Measurements from ENCODE around the gene COPG2. TPM values are rescaled to one million over a fixed set of nuclear protein-coding genes. Genes with fewer than 3 reads are reported as not detected.
"Not testable (repeated sequence)": the region's sequence is repeated elsewhere in the genome, so short reads cannot be mapped to it uniquely, and the experiment has no call there.

COPG2 gene
- total and polyA plus RNA-seq, 5 donors from 2014 or later = 1.1 to 6.1 (median 1.7) TPM

DNA sequence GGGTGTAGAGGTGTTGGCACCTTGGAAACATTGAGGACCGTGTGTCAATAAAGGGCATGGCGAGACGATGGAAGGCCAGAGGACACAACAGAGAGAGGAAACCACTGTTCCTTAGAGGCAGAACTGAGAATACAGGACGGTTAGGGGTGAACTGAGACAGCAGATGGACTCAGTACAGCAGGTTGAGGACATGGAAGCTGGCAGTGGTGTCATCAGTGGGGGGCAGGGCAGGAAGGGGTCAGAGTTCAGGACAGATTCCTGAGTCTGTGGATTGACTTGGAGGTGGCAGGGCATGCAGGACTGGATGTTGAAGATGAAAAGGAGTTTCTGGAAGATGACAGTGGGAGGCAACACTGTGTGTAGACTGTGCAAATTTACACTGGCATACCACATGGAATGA is 126.3 kb downstream of the COPG2 start:
- ATAC-seq (ENCODE audit: low read depth in 2 of 2); H3K4me1 Mint-ChIP-seq; DNase-seq; H3K27me3 ChIP-seq (ENCODE audit: control insufficient read depth, insufficient read depth, low read length); H3K4me1 ChIP-seq (ENCODE audit: control insufficient read depth, insufficient read depth, low read length, poor library complexity, severe bottlenecking); H3K27ac Mint-ChIP-seq; H3K36me3 ChIP-seq (ENCODE audit: control insufficient read depth, insufficient read depth, low read length); H3K4me3 Mint-ChIP-seq; H3K9me3 Mint-ChIP-seq; H3K9me3 ChIP-seq (ENCODE audit: control insufficient read depth in 2 of 2, low read length in 2 of 2); H3K27ac ChIP-seq (ENCODE audit: insufficient read depth, low read length, poor library complexity, severe bottlenecking); H3K27me3 Mint-ChIP-seq; H3K4me3 ChIP-seq (ENCODE audit: low read depth, low read length): not testable (repeated sequence)
- peaks cover 20% of the 10 kb centered on the region for H3K36me3 Mint-ChIP-seq

DNA sequence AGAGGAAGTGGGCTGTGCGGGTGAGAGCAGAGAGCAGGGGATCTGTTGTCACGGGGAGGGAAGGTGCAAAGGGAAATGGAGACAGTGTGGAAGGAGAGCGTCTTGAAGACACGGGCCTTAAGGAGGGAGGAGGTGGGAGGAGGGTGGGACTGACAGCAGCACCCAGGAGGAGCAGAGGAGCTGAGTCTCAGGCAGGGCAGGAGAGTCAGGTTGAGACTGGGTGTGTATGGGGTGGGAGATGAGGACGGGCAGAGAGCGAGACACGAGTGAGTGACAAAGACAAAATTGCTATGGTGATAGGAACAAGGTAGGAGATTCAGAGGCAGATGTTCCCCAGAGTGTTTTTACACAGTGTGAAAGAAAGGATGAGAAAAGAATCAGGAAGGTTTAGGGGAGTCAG is 127.3 kb downstream of the COPG2 start:
- not testable (repeated sequence) for H3K4me1 ChIP-seq (ENCODE audit: control insufficient read depth, insufficient read depth, low read length, poor library complexity, severe bottlenecking); H3K27ac Mint-ChIP-seq; H3K9me3 ChIP-seq (ENCODE audit: control insufficient read depth in 2 of 2, low read length in 2 of 2); H3K36me3 ChIP-seq (ENCODE audit: control insufficient read depth, insufficient read depth, low read length); H3K4me3 ChIP-seq (ENCODE audit: low read depth, low read length); H3K9me3 Mint-ChIP-seq; H3K27me3 Mint-ChIP-seq; H3K27me3 ChIP-seq (ENCODE audit: control insufficient read depth, insufficient read depth, low read length); ATAC-seq (ENCODE audit: low read depth in 2 of 2); H3K27ac ChIP-seq (ENCODE audit: insufficient read depth, low read length, poor library complexity, severe bottlenecking); H3K4me1 Mint-ChIP-seq; H3K4me3 Mint-ChIP-seq; DNase-seq
- H3K36me3 Mint-ChIP-seq = peaks cover 16% of the 10 kb centered on the region

DNA sequence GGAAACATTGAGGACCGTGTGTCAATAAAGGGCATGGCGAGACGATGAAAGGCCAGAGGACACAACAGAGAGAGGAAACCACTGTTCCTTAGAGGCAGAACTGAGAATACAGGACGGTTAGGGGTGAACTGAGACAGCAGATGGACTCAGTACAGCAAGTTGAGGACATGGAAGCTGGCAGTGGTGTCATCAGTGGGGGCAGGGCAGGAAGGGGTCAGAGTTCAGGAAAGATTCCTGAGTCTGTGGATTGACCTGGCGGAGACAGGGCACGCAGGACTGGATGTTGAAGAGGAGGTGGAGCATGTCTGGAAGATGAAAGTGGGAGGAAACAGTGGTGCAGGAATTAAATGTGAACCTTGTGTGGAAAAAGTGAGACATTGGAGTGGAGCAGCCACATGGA is 130.7 kb downstream of the COPG2 start:
- H3K4me3 ChIP-seq (ENCODE audit: low read depth, low read length); ATAC-seq (ENCODE audit: low read depth in 2 of 2); H3K27me3 Mint-ChIP-seq; H3K27me3 ChIP-seq (ENCODE audit: control insufficient read depth, insufficient read depth, low read length); H3K27ac Mint-ChIP-seq; H3K4me1 ChIP-seq (ENCODE audit: control insufficient read depth, insufficient read depth, low read length, poor library complexity, severe bottlenecking); H3K27ac ChIP-seq (ENCODE audit: insufficient read depth, low read length, poor library complexity, severe bottlenecking); H3K4me1 Mint-ChIP-seq; DNase-seq; H3K36me3 ChIP-seq (ENCODE audit: control insufficient read depth, insufficient read depth, low read length); H3K4me3 Mint-ChIP-seq; H3K9me3 Mint-ChIP-seq; H3K36me3 Mint-ChIP-seq; H3K9me3 ChIP-seq (ENCODE audit: control insufficient read depth in 2 of 2, low read length in 2 of 2): not testable (repeated sequence)

DNA sequence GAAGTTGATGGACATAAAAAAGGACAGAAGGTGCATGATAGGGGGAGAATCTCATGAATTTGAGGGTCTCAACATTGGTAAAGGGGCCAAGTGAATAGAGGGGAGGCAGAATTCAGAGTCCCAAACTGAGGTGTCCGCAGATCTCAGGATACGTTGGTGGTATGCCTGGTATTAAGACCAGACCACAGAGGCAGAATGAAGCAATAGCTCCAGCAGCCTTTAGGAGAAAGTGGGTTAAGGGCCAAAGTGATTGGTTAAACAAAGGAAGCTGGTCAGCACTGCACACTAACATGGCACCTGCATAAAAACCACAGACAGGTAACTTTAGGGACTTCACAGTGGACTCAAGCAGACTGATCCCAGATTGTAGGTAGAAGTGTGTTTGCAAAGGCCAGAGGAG is 139.1 kb downstream of the COPG2 start:
- DNase-seq (no peak), ATAC-seq (ENCODE audit: low read depth in 2 of 2) (no peak)
- H3K9me3 ChIP-seq (ENCODE audit: control insufficient read depth in 2 of 2, low read length in 2 of 2) = no peaks in the 10 kb centered on the region
- no peak overlapping the region for H3K27ac ChIP-seq (ENCODE audit: insufficient read depth, low read length, poor library complexity, severe bottlenecking)
- peak overlapping the region in 1 of 3 donors; percentile 61 for H3K27ac Mint-ChIP-seq
- H3K27me3 Mint-ChIP-seq = no peaks in the 10 kb centered on the region
- H3K4me1 ChIP-seq (ENCODE audit: control insufficient read depth, insufficient read depth, low read length, poor library complexity, severe bottlenecking) = no peaks in the 10 kb centered on the region
- no peaks in the 10 kb centered on the region for H3K9me3 Mint-ChIP-seq
- H3K36me3 ChIP-seq (ENCODE audit: control insufficient read depth, insufficient read depth, low read length) = no peaks in the 10 kb centered on the region
- H3K36me3 Mint-ChIP-seq = peaks cover 19% of the 10 kb centered on the region
- H3K27me3 ChIP-seq (ENCODE audit: control insufficient read depth, insufficient read depth, low read length) = no peaks in the 10 kb centered on the region
- no peak overlapping the region for H3K4me3 Mint-ChIP-seq
- no peak overlapping the region for H3K4me3 ChIP-seq (ENCODE audit: low read depth, low read length)
- H3K4me1 Mint-ChIP-seq = no peaks in the 10 kb centered on the region

DNA sequence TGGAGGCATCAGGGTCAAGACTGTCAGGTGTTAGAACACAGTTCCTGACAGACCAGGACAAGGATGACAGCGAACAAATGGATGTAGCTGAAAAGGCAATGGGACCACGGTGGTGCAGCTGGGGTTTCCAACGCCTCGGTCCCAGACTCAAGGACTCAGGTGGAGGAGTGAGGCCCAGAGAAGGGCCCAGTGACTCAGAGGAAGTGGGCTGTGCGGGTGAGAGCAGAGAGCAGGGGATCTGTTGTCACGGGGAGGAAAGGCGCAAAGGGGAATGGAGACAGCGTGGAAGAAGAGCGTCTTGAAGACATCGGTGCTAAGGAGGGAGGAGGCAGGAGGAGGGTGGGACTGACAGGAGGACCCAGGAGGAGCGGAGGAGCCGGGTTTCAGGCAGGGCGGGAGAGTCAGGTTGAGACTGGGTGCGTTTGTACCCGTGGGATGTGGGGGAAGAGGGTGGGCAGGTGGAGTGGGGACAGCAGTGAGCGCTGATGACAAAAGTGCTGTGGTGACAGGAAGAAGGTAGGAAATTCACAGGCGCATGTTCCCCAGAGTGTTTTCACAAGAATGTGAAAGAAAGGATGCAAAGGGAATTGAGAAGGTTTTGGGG is 140.7 kb downstream of the COPG2 start:
- H3K36me3 ChIP-seq (ENCODE audit: control insufficient read depth, insufficient read depth, low read length); H3K4me3 Mint-ChIP-seq; H3K9me3 ChIP-seq (ENCODE audit: control insufficient read depth in 2 of 2, low read length in 2 of 2); H3K27ac ChIP-seq (ENCODE audit: insufficient read depth, low read length, poor library complexity, severe bottlenecking); H3K27me3 ChIP-seq (ENCODE audit: control insufficient read depth, insufficient read depth, low read length); H3K27ac Mint-ChIP-seq; H3K4me1 ChIP-seq (ENCODE audit: control insufficient read depth, insufficient read depth, low read length, poor library complexity, severe bottlenecking); ATAC-seq (ENCODE audit: low read depth in 2 of 2); H3K4me3 ChIP-seq (ENCODE audit: low read depth, low read length); H3K27me3 Mint-ChIP-seq; H3K9me3 Mint-ChIP-seq; DNase-seq; H3K4me1 Mint-ChIP-seq: not testable (repeated sequence)
- peaks cover 19% of the 10 kb centered on the region for H3K36me3 Mint-ChIP-seq

DNA sequence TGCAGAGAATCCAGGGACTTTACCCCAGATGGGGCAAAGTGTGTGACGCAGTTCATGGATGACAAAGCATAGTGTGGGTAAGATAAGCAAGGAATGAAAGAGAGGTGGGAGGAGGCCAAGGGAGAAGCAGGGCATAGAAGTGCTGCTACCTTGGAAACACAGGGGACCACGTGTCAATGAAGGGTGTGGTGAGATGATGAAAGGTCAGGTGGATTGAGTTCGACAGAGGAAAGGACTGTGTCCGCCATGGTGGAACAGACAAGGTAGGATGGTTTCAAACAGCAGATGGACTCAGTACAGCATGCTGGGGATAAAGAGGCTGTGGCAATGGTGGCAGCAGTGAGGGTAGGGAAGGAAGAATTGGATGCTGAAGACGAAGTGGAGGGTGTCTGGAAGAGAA is 143.9 kb downstream of the COPG2 start:
- Mint-ChIP-seq H3K4me3 (no peak overlapping the region), H3K36me3 (peaks cover 9% of the 10 kb centered on the region), H3K4me1 (no peaks in the 10 kb centered on the region), H3K27ac (no peak overlapping the region), H3K27me3 (no peaks in the 10 kb centered on the region), H3K9me3 (no peaks in the 10 kb centered on the region)
- no peaks in the 10 kb centered on the region for H3K27me3 ChIP-seq (ENCODE audit: control insufficient read depth, insufficient read depth, low read length)
- no peak for ATAC-seq (ENCODE audit: low read depth in 2 of 2)
- no peaks in the 10 kb centered on the region for H3K36me3 ChIP-seq (ENCODE audit: control insufficient read depth, insufficient read depth, low read length)
- H3K4me3 ChIP-seq (ENCODE audit: low read depth, low read length) = no peak overlapping the region
- H3K9me3 ChIP-seq (ENCODE audit: control insufficient read depth in 2 of 2, low read length in 2 of 2) = no peaks in the 10 kb centered on the region
- DNase-seq = no peak
- no peak overlapping the region for H3K27ac ChIP-seq (ENCODE audit: insufficient read depth, low read length, poor library complexity, severe bottlenecking)
- H3K4me1 ChIP-seq (ENCODE audit: control insufficient read depth, insufficient read depth, low read length, poor library complexity, severe bottlenecking) = no peaks in the 10 kb centered on the region

DNA sequence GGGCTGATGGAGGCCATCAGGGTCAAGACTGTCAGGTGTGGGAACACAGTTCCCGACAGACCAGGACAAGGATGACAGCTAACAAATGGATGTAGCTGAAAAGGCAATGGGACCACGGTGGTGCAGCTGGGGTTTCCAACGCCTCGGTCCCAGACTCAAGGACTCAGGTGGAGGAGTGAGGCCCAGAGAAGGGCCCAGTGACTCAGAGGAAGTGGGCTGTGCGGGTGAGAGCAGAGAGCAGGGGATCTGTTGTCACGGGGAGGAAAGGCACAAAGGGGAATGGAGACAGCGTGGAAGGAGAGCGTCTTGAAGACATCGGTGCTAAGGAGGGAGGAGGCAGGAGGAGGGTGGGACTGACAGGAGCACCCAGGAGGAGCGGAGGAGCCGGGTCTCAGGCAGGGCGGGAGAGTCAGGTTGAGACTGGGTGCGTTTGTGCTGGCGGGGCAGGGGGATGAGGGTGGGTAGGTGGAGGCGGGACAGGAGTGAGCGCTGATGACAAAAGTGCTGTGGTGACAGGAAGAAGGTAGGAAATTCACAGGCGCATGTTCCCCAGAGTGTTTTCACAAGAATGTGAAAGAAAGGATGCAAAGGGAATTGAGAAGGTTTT is 144.9 kb downstream of the COPG2 start:
- not testable (repeated sequence) for H3K4me1 Mint-ChIP-seq; H3K36me3 Mint-ChIP-seq; H3K9me3 ChIP-seq (ENCODE audit: control insufficient read depth in 2 of 2, low read length in 2 of 2); H3K4me3 ChIP-seq (ENCODE audit: low read depth, low read length); DNase-seq; H3K27me3 ChIP-seq (ENCODE audit: control insufficient read depth, insufficient read depth, low read length); H3K27ac ChIP-seq (ENCODE audit: insufficient read depth, low read length, poor library complexity, severe bottlenecking); H3K27ac Mint-ChIP-seq; H3K9me3 Mint-ChIP-seq; H3K36me3 ChIP-seq (ENCODE audit: control insufficient read depth, insufficient read depth, low read length); H3K4me1 ChIP-seq (ENCODE audit: control insufficient read depth, insufficient read depth, low read length, poor library complexity, severe bottlenecking); H3K4me3 Mint-ChIP-seq; H3K27me3 Mint-ChIP-seq; ATAC-seq (ENCODE audit: low read depth in 2 of 2)

DNA sequence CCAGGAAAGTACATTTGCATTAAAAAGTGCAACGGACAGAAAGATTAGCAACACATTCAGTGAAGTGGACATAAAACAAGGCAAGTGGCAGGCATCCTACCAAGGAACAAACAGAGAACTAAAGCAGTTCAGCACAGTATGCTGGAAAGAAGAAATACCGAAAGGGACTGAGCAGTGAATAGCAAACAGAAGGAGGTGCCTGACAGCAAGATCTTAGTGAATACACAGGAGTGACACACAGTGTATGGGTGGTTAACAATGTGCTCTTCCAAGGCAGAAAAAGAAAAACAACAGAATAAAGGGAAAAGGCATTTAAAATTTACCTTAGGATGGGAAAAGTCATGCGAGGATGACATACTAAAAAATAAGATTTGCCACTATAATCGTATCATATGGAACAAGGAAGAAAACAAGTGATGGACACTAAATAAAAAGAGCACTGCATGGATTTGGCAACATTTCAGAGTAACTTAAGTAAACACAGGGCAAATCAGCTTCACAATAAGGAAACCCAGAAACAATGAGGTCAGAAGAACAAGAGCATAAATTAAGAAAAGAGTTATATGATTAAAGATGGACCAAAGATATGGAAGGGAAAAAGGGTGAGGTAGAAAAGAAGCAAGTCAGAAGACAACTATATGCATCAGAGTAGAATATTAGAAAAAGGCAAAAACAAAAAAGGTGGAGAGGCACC is 147.1 kb downstream of the COPG2 start:
- H3K9me3 Mint-ChIP-seq = no peaks in the 10 kb centered on the region
- no peak for ATAC-seq (ENCODE audit: low read depth in 2 of 2)
- no peaks in the 10 kb centered on the region for H3K27me3 ChIP-seq (ENCODE audit: control insufficient read depth, insufficient read depth, low read length)

More for the DNA sequence above, 147.1 kb downstream of the COPG2 start:
- Mint-ChIP-seq H3K27ac (no peak overlapping the region), H3K4me3 (no peak overlapping the region), H3K4me1 (no peaks in the 10 kb centered on the region), H3K36me3 (no peaks in the 10 kb centered on the region), H3K27me3 (no peaks in the 10 kb centered on the region)
- Histone ChIP-seq H3K36me3 (ENCODE audit: control insufficient read depth, insufficient read depth, low read length) (no peaks in the 10 kb centered on the region), H3K27ac (ENCODE audit: insufficient read depth, low read length, poor library complexity, severe bottlenecking) (no peak overlapping the region), H3K9me3 (ENCODE audit: control insufficient read depth in 2 of 2, low read length in 2 of 2) (no peaks in the 10 kb centered on the region), H3K4me3 (ENCODE audit: low read depth, low read length) (no peak overlapping the region), H3K4me1 (ENCODE audit: control insufficient read depth, insufficient read depth, low read length, poor library complexity, severe bottlenecking) (no peaks in the 10 kb centered on the region)
- DNase-seq = no peak

All from CD4-positive, CD25-positive, alpha-beta regulatory T cell (primary cell).